ENCODE data around the gene MCCD1. TPM values are rescaled to one million over a fixed set of nuclear protein-coding genes. Genes with fewer than 3 reads are reported as not detected.

The MCCD1 gene
- total and polyA plus RNA-seq, 2 of the 13 experiments (the other 11 are each of a cell fraction or from before 2014, with no cell fraction given), result 0.15 TPM; not detected in 1

- 0 out of 2 replicates have a peak, but pooled peaks have one; percentile 36 for TF ChIP-seq ZNF556 (CRISPR knock-in tag; IDR thresholded peaks at IDR 0.05; ENCODE audit: borderline replicate concordance)
- peak; percentile 38; the same call in 1 of the 2 replicates for TF ChIP-seq ZFX (CRISPR knock-in tag; IDR thresholded peaks at IDR 0.05; ENCODE audit: low read depth)
- TF ChIP-seq ELK4 (CRISPR knock-in tag; IDR thresholded peaks at IDR 0.05; ENCODE audit: borderline replicate concordance), result no peak
- 0 out of 2 replicates have a peak, but pooled peaks have one; percentile 2 for TF ChIP-seq ZBTB38 (CRISPR knock-in tag; IDR thresholded peaks at IDR 0.05)
- 0 out of 4 replicates have a peak, but pooled peaks of 1 of the 2 experiments have one; percentile 5 for TF ChIP-seq POLR2A (IDR thresholded peaks at IDR 0.05; ENCODE audit: insufficient read depth in 1 of 2, low read depth in 2 of 2, low read length in 2 of 2)
- no peak for TF ChIP-seq ATF1 (CRISPR knock-in tag; IDR thresholded peaks at IDR 0.05)
- TF ChIP-seq SIX1 (CRISPR knock-in tag; IDR thresholded peaks at IDR 0.05; ENCODE audit: borderline replicate concordance), result peak; percentile 82; the same call in 1 of the 2 replicates
- TF ChIP-seq, protein P1, sequence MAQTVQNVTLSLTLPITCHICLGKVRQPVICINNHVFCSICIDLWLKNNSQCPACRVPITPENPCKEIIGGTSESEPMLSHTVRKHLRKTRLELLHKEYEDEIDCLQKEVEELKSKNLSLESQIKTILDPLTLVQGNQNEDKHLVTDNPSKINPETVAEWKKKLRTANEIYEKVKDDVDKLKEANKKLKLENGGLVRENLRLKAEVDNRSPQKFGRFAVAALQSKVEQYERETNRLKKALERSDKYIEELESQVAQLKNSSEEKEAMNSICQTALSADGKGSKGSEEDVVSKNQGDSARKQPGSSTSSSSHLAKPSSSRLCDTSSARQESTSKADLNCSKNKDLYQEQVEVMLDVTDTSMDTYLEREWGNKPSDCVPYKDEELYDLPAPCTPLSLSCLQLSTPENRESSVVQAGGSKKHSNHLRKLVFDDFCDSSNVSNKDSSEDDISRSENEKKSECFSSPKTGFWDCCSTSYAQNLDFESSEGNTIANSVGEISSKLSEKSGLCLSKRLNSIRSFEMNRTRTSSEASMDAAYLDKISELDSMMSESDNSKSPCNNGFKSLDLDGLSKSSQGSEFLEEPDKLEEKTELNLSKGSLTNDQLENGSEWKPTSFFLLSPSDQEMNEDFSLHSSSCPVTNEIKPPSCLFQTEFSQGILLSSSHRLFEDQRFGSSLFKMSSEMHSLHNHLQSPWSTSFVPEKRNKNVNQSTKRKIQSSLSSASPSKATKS (CRISPR knock-in tag; IDR thresholded peaks at IDR 0.05), result no peak
- TF ChIP-seq ZNF230 (CRISPR knock-in tag; IDR thresholded peaks at IDR 0.05), result 0 out of 2 replicates have a peak, but pooled peaks have one; percentile 51
These were observed 420 bp upstream of the MCCD1 start (continued) for GRCh38 chr6:31528307-31528777.

All from HepG2 (cell line).